ENCODE results near the gene PLA2G4F.

Gene PLA2G4F

DNA sequence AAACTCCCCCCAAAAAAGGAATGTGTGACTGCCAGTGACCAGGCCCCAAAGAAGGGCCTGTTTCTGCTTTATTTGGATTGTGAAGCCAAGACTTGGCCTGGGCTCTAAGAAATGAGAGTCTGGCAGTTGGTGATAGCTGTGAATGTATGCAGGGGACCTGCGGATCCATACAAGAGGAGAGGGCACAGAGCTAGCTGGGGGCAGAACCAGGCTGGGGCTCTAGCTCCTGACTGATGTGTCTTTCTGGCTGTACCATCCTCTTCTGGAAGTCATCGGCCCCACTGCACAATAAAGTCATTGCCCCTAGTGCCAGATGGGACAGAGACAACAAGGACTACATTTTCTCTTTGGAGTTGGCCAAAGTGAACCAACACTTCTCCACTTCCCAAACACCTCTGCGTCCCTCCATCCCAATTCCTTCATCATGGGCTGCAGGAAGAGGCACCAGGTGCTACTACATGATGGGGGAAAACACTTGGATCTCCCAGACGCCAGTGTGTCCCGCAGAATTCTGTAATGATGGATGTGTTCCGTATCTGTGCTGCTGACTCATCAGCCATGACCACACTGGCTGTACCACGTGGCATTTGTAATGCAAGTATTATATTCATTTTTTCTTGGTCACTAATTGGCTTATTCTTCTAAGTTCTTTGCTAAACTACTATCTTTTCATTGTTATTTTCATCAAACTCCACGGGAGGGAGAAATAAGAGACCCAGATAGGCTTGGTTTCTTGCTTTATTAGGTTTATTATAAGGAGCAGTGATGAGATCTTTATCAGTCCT is 1.7 kb upstream of the PLA2G4F start:
- no peak overlapping the region for H3K27ac Mint-ChIP-seq
- intact Hi-C loops (cut with micrococcal nuclease) = no loop called here
- H3K4me3 Mint-ChIP-seq = no peak overlapping the region
- H3K27me3 Mint-ChIP-seq = peaks cover 3% of the 10 kb centered on the region
- H3K9me3 Mint-ChIP-seq = no peaks in the 10 kb centered on the region
- H3K4me1 Mint-ChIP-seq (ENCODE audit: low read depth) = peaks cover 13% of the 10 kb centered on the region
- H3K36me3 Mint-ChIP-seq (ENCODE audit: low read depth) = peaks cover 47% of the 10 kb centered on the region

DNA sequence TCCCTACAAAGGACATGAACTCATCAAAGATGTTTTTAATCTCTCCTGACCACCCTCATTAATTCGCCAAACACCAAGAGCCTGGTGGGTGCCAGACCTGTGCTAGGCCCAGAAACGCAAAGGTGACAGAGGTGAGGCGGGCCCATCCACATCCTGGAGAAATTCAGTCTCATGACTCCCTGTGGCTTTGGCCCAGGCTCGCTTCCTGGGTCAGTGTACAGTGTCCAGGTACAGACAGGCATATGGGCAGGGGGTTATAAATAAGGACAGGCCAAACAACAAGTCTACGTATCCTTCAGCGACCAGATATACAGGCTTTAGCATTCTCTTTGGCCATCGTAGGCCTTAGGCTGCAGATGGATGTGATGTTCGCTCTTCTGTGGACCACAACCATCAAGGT is 945 bp upstream of the PLA2G4F start:
- H3K4me1 Mint-ChIP-seq (ENCODE audit: low read depth) = peaks cover 15% of the 10 kb centered on the region
- H3K4me3 Mint-ChIP-seq = no peak overlapping the region
- intact Hi-C loops (cut with micrococcal nuclease) = no loop called here
- H3K27ac Mint-ChIP-seq = no peak overlapping the region
- no peaks in the 10 kb centered on the region for H3K9me3 Mint-ChIP-seq
- peaks cover 3% of the 10 kb centered on the region for H3K27me3 Mint-ChIP-seq
- H3K36me3 Mint-ChIP-seq (ENCODE audit: low read depth) = peaks cover 40% of the 10 kb centered on the region

DNA sequence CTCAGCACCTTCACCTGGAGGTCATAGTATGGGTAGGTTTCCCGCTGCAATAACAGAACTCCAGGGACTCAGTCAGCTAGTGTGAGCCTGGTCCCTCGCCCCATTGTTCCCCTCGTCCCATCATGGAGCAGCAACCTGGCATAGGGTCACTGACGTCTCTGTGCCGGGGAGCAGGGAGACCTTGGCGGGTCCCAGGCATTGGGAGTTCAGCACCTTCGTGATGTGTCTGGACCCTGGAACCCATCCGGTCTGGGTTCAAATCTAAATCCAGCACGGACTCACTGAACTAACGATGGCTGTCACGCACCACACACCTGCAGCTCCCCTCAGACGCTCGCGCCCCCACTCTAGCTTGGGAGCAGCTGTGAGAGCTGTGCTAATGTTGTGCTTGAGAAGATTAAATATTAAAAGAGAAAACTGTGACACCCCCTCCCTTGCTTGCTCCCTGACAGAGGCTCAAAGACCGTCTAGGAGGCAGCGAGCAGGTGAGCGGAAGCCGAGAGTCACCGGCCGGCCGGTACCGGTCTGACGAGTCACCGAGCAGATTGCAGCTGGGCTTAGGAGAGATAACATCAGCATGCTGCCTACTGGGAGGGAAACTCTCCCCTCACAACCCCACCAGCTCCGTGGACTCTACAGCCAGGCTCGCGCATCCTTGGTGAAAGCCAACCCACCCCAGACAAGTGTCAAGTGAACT is 742 bp downstream of the PLA2G4F start:
- no peak overlapping the region for H3K27ac Mint-ChIP-seq
- H3K27me3 Mint-ChIP-seq = peaks cover 3% of the 10 kb centered on the region
- H3K4me3 Mint-ChIP-seq = no peak overlapping the region
- intact Hi-C loops (cut with micrococcal nuclease) = no loop called here
- peaks cover 30% of the 10 kb centered on the region for H3K4me1 Mint-ChIP-seq (ENCODE audit: low read depth)
- no peaks in the 10 kb centered on the region for H3K9me3 Mint-ChIP-seq
- H3K36me3 Mint-ChIP-seq (ENCODE audit: low read depth) = peaks cover 23% of the 10 kb centered on the region

DNA sequence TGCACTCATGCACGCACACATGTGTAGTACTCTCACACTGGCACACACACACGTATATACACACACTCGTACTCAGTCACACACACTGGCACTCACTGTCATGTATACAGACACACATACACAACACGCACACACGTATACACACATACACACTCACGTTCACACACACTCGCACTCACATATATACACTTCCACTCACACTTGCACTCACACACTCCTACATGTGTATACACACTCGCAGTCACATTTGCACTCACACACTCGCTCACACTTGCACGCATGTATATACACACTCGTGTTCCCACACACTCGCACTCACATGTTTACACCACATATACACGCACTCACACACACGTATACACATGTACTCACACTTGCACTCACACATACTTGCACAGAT is 1.5 kb downstream of the PLA2G4F start:
- H3K4me3 Mint-ChIP-seq = no peak overlapping the region
- H3K36me3 Mint-ChIP-seq (ENCODE audit: low read depth) = peaks cover 15% of the 10 kb centered on the region
- no peaks in the 10 kb centered on the region for H3K9me3 Mint-ChIP-seq
- H3K4me1 Mint-ChIP-seq (ENCODE audit: low read depth) = peaks cover 30% of the 10 kb centered on the region
- H3K27me3 Mint-ChIP-seq = peaks cover 3% of the 10 kb centered on the region
- intact Hi-C loops (cut with micrococcal nuclease) = no loop called here
- H3K27ac Mint-ChIP-seq = no peak overlapping the region

DNA sequence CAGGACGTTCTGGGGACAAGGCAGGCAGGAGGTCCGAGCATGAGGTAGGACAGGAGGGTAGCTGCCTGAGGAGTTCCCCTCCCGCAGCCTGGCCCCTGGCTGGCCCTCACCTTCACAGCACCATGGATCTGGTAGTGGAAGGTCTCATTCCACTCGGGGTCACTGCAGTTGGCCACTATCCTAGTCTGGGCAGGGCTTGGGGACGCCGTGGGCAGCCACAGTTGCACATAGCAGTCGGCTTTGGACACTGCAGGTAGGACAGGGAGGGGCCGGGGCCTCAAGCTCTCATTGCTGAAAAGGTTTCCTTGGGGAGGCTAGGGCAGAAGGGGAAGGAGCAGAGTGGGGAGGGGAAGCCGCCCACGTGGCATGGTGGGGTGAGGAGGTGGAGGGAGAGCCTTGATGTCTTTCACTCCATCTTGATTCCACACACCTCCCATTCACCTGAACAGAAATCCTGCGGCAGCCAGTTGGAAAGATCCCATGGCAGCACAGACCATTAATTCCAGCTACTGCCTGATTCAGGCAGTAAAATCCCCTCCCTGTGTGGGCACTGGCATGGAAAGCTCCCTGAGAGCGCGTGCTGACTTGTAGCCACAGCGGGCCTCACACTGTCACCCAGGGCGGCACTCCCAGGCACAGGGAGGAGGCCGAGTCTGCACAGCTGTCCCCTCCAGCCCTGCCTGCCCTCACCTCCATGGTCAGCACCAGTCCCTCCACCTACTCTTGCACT is 2.1 kb downstream of the PLA2G4F start:
- Mint-ChIP-seq H3K27ac (no peak overlapping the region), H3K4me1 (ENCODE audit: low read depth) (peaks cover 30% of the 10 kb centered on the region), H3K4me3 (no peak overlapping the region), H3K36me3 (ENCODE audit: low read depth) (peaks cover 10% of the 10 kb centered on the region), H3K9me3 (no peaks in the 10 kb centered on the region), H3K27me3 (peaks cover 3% of the 10 kb centered on the region)
- intact Hi-C loops (cut with micrococcal nuclease) = no loop called here

DNA sequence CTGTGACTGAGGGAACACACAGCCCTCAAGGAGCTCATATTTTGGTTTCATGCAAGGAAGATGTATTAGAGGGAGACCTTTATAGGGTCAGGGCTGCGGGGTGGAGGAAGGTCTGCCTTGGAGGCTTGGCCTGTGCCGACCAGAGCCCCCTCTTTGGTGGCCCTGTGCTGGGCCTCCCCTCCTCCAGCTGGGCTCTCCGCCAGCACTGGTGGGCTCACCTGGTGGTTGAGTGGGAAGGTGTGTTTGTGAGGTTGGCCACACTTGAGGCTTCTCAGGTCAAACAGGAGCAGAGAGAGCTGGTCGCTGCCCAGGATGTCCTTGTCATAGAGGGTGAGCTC is 2.6 kb downstream of the PLA2G4F start:
- intact Hi-C loops (cut with micrococcal nuclease) = no loop called here
- no peaks in the 10 kb centered on the region for H3K9me3 Mint-ChIP-seq
- H3K27me3 Mint-ChIP-seq = peaks cover 3% of the 10 kb centered on the region
- peaks cover 25% of the 10 kb centered on the region for H3K4me1 Mint-ChIP-seq (ENCODE audit: low read depth)
- peaks cover 4% of the 10 kb centered on the region for H3K36me3 Mint-ChIP-seq (ENCODE audit: low read depth)
- no peak overlapping the region for H3K27ac Mint-ChIP-seq
- H3K4me3 Mint-ChIP-seq = no peak overlapping the region

DNA sequence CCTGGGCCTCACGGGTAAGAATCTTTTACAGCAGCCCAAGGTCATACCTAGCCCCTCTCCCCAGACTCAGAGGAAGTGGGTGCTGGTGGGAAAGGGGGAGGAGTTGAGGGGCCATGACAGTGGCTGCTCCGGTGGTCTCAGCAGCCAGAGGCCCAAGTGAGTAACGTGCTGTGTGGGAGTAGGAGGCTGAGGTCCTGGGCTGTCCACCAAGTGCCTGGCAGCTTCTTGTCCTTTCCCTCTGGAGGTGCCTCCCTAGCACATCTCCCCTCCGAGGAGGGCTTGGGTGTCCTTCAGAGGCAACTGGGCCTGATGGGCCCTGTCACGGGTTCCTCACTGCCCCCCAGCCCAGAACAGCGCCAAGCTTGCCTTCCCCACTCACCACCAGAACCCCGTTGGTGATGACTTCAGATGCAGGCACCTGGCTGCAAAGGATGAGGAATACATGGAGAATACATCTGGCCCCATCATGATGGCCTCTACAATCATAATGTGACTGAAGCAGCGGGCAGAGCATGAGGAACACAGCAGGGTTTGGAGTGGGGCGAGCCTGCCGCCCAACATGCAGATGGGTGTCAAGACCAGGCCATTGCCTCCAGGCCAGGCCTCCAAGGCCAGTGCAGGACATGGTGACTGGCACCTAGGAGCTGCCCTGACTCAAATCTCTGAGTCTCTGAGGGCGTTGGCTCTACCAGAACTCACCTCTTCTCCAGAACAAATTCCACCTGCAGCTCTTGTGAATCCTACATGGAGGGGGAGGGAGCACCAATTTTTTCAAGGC is 3.3 kb downstream of the PLA2G4F start:
- Mint-ChIP-seq H3K9me3 (no peaks in the 10 kb centered on the region), H3K27ac (peak overlapping the region; percentile 46), H3K36me3 (ENCODE audit: low read depth) (no peaks in the 10 kb centered on the region), H3K4me3 (no peak overlapping the region), H3K27me3 (peaks cover 3% of the 10 kb centered on the region), H3K4me1 (ENCODE audit: low read depth) (peaks cover 18% of the 10 kb centered on the region)
- intact Hi-C loops (cut with micrococcal nuclease) = no loop called here

DNA sequence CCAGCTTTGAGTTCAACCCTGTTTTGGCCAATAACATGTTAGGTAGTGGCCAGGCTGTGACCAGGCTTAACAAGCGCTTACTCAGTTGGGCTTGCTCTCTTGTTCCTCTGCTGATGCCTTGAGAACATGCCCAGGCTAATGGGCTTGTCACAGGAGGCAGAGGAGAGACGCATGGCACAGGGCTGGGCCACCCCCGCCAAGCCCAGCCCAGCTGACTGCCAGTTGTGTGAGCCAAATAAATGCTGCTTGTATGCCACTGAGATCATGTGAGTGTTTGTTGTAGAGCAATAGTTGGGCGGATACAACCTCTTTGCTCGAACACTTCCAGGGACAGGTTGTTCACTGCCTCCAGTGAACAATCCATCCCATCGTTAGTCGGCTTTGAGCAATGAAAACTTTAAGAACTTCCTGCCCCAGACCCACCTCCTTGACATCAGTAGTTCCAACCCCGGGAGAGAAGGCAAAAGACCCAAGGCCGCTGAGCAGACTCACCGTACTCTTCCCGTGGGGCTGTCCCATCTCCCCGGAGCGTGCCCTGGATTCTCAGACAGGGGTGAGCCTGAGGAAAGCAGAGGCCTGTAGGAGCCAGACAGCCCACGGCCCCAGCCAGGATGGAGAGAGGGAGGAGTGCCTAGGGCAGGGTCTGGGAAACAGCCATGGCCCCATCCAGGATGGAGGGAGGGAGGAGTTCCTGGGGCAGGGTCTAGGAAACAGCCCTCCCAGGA is 4.1 kb downstream of the PLA2G4F start:
- intact Hi-C loops (cut with micrococcal nuclease) = no loop called here
- peaks cover 3% of the 10 kb centered on the region for H3K27me3 Mint-ChIP-seq
- no peaks in the 10 kb centered on the region for H3K9me3 Mint-ChIP-seq
- H3K27ac Mint-ChIP-seq = peak overlapping the region; percentile 46
- H3K4me1 Mint-ChIP-seq (ENCODE audit: low read depth) = peaks cover 17% of the 10 kb centered on the region
- H3K4me3 Mint-ChIP-seq = no peak overlapping the region
- no peaks in the 10 kb centered on the region for H3K36me3 Mint-ChIP-seq (ENCODE audit: low read depth)

DNA sequence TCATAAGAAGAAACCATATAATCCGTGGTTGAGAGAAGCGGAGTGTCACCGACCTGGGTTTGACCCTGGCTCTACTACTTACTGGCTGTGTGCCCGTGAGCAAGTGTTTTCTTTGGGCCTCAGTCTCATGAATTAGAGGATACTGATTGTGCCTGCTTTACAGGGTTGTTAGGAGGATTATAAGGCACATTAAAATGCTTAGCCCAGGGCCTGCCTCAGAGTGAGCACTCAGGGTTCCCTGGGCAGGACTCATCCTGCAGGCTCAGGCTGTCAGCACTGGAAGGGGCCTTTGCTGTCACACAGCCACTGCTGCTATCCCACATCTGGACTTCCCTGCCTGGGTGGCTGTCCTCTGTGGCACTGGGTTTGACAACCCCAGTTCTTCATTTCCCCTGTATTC is 4.7 kb downstream of the PLA2G4F start:
- intact Hi-C loops (cut with micrococcal nuclease) = no loop called here
- H3K4me3 Mint-ChIP-seq = no peak overlapping the region
- H3K36me3 Mint-ChIP-seq (ENCODE audit: low read depth) = no peaks in the 10 kb centered on the region
- H3K27me3 Mint-ChIP-seq = peaks cover 3% of the 10 kb centered on the region
- H3K9me3 Mint-ChIP-seq = no peaks in the 10 kb centered on the region
- peaks cover 17% of the 10 kb centered on the region for H3K4me1 Mint-ChIP-seq (ENCODE audit: low read depth)
- H3K27ac Mint-ChIP-seq = peak overlapping the region; percentile 46

DNA sequence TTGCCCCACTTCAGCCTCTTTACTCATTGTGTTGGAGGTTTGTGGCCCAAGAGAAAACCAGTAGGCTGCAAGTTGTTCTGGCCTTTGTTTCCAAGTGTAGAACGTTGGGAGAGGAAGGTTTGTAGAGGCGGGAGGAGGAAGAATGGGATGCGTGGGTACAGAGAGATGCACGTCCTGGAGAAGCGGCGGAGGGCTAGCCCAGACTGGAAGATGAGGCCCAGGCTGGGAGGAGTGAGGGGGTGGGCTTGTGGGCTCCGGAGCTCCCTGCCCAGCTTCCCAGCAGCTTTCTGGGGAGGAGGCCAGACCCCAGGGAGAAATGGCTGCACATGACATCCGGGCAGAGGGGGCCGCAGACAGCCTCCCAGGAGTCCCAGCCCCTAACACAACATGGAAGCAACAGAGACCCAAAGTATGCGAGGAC is 5.3 kb downstream of the PLA2G4F start:
- H3K9me3 Mint-ChIP-seq = no peaks in the 10 kb centered on the region
- H3K36me3 Mint-ChIP-seq (ENCODE audit: low read depth) = no peaks in the 10 kb centered on the region
- H3K27me3 Mint-ChIP-seq = peaks cover 3% of the 10 kb centered on the region
- intact Hi-C loops (cut with micrococcal nuclease) = no loop called here
- H3K4me1 Mint-ChIP-seq (ENCODE audit: low read depth) = peaks cover 17% of the 10 kb centered on the region
- H3K27ac Mint-ChIP-seq = no peak overlapping the region
- H3K4me3 Mint-ChIP-seq = no peak overlapping the region

DNA sequence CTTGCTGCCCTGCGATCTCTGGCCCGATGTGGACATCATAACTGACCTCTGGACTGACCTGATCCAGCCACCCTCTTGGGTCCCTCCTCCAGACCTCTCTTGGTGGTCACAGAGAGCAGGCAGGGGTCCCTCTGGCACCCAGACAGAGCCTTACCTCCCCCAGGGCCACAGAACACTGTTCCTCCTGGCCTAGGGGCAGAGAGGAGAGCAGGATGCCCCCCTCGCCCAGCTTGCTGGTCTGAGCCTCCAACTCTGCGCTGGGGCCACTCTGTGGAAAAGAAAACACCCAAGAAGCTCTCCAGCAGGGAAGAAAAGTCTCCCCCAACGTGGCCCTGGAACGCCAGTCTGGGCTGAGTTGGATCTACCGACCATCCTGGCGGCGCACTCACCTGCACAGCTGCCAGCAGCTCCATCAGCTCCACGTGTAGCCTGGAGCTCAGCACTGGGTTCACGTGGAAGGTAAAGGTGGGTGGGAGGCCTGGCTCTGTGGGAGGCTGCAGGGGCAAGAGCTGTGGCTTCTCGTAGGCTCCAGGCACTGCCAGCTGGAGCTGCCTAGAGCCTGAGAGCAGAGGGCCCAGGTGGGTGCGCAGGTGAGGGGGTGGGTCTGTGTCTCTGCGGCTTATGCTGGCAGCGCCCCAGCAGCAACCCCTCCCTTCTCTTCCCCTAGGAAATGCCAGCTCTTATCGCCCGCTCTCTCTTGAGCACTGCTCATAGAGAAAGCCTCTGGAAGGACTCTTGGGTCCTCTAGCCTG is 6.0 kb downstream of the PLA2G4F start:
- peaks cover 4% of the 10 kb centered on the region for H3K27me3 Mint-ChIP-seq
- H3K9me3 Mint-ChIP-seq = no peaks in the 10 kb centered on the region
- no peaks in the 10 kb centered on the region for H3K36me3 Mint-ChIP-seq (ENCODE audit: low read depth)
- no peak overlapping the region for H3K27ac Mint-ChIP-seq
- intact Hi-C loops (cut with micrococcal nuclease) = no loop called here
- H3K4me1 Mint-ChIP-seq (ENCODE audit: low read depth) = peaks cover 17% of the 10 kb centered on the region
- H3K4me3 Mint-ChIP-seq = no peak overlapping the region

DNA sequence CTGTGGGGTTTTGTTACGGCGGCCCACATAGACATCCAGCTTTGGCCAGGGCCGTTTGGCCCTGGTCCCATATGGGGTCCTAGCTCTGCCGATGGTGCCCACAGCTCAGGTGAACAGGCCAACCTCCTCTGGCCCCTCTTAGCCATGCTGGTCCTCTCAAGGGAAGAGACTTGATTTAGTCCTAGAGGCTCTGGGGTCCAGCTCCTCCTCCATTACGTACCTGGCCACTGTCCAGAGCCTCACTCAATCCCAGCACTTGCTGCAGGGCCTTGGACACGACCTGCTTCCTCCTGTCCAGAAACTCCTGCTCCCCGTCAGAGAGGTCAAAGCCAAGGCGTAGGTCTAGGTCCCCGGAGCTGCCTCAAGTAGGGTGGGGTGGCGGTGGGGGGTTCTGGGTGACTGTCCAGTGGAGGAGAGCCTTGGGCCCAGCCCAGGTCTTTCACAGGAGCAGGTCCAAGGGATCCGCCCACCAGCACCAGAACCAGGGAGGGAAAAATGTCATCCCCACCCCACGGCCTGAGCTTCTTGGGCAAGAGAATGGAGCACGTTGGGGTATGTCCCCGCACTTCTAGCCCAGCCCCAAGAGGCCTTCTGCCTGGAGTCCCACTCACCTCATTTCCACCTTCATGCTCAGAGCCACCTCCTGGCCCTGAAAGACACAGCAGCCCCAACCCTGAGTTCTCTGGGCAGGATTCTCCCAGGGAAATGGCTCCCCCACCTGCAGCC is 6.8 kb downstream of the PLA2G4F start:
- intact Hi-C loops (cut with micrococcal nuclease) = no loop called here
- H3K36me3 Mint-ChIP-seq (ENCODE audit: low read depth) = no peaks in the 10 kb centered on the region
- no peak overlapping the region for H3K27ac Mint-ChIP-seq
- peaks cover 4% of the 10 kb centered on the region for H3K27me3 Mint-ChIP-seq
- no peaks in the 10 kb centered on the region for H3K9me3 Mint-ChIP-seq
- no peak overlapping the region for H3K4me3 Mint-ChIP-seq
- H3K4me1 Mint-ChIP-seq (ENCODE audit: low read depth) = peaks cover 17% of the 10 kb centered on the region
